ENCODE results near the gene PLPP3.

PLPP3 gene

GRCh38 chr1:56495538-56495937, 83.8 kb downstream of the PLPP3 start:
- no peak for DNase-seq

- no peak for DNase-seq
Observed at GRCh38 chr1:56494306-56494705, 85.1 kb downstream of the PLPP3 start.

- DNase-seq, result no peak
Observed at GRCh38 chr1:56493826-56494225, 85.5 kb downstream of the PLPP3 start.

DNA sequence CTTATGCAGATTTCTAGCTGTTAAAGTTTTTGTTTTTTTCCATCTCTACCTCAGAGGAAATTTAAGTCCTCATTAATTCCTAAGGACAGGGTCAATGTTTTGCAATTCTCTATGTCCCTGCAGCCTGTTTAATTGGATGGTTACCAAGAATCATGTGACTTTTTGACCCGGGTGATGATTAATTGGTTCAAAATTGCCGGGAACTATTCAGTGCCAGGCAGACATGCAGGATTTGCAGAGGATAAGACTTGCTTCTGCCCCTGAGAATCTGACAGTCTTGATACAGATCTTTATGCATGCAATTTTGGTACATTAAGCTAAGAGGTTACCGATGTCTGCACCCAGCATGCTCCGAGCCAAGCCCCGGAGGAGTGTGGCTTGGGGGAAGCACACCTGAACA, 87.9 kb downstream of the PLPP3 start:
- DNase-seq, result no peak

- no peak for DNase-seq
Observed at GRCh38 chr1:56490619-56491018, 88.7 kb downstream of the PLPP3 start.

DNA sequence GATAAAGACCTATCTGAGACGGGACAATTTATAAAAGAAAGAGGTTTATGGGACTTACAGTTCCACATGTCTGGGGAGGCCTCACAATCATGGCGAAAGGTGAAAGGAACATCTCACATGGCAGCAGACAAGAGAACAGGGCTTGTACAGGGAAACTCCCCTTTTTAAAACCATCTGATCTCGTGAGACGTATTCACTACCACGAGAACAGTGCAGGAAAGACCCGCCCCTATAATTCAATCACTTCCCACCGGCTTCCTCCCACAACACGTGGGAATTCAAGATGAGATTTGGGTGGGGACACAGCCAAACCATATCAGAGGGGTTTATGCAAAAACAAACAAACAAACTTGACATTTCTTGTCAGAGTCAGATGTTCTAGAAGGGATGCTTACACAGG, 89.7 kb downstream of the PLPP3 start:
- no peak for DNase-seq

DNA sequence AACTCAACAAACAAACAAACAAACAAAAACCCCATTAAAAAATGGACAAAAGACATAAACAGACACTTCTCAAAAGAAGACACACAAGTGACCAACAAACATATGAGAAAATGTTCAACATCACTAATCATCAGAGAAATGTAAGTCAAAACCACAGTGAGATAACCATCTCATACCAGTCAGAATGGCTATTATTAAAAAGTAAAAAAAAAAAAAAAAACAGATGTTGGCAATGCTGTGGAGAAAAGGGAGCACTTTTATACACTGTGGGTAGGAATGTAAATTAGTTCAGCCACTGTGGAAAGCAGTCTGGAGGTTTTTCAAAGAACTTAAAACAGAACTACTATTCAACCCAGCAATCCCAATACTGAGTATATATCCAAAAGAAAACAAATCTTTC, 94.7 kb downstream of the PLPP3 start:
- DNase-seq, result no peak

DNA sequence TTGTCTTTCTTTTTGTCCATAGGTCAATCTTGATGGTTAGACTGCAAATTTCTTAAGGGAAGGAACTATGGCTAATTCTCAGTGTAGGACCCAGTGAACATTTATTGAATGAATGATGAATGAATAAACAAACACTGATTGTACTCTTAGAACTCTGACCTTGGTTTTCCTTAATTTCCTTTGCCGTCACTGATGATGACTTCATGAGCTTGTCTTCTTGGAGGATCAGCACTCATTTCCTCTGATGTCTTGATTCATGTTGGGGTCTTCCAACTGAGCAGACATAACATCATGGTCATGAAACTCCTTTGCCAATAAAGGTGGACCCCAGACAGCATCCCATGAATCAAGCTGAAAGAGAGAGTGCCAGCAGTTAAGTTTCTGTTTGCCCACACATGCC, 96.3 kb downstream of the PLPP3 start:
- DNase-seq, result no peak

GRCh38 chr1:56482486-56482885, 96.9 kb downstream of the PLPP3 start:
- DNase-seq, result no peak

DNA sequence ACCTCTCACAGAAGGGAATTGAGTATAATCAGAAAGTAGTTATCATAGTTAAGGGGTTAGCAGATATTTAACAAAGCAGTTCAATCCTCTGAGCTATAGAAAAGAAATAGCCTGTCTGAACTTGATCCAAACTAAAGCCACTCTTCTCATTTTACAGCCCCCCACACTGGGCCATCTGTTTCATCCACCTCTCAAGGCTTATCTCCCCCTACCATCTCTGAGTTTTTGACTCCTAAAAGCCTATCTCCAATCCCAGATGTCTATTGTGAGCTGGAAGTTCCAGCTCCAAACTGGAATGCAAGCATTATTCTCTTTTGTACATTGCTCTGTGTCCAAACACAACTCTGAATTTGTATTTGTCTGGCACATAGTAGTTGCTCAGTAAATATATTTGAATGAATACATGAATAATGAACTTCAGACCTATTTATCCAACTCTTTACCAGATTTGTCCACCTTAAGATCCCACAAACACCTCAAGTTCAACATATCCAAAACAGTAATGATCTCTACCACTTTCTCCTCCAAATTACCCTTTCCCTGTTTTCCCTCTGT, 98.1 kb downstream of the PLPP3 start:
- no peak for DNase-seq

DNA sequence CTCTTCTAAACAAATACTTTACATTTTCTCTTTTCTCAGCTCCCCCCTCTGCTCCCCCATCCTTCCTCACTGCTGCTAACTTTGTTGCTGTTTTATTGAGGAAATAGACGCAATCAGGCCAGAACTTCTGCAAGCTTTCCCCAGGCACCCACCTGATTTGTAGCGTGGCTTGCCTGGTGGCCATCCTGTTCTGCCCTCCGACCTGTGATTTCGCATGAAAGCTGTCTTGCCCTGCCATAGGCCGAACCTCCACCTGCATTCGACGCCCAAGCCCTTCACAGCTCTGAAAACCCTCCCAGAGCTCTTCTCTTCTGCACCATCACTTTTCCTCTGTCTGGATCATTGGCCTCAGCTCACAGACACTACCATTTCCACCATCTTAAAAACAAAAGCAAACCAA, 100.6 kb downstream of the PLPP3 start:
- DNase-seq, result no peak

- DNase-seq, result peak in 12 of 14 donors; percentile 2 to 84 (median 46)
Observed at GRCh38 chr1:56477164-56478111, 101.9 kb downstream of the PLPP3 start.

DNA sequence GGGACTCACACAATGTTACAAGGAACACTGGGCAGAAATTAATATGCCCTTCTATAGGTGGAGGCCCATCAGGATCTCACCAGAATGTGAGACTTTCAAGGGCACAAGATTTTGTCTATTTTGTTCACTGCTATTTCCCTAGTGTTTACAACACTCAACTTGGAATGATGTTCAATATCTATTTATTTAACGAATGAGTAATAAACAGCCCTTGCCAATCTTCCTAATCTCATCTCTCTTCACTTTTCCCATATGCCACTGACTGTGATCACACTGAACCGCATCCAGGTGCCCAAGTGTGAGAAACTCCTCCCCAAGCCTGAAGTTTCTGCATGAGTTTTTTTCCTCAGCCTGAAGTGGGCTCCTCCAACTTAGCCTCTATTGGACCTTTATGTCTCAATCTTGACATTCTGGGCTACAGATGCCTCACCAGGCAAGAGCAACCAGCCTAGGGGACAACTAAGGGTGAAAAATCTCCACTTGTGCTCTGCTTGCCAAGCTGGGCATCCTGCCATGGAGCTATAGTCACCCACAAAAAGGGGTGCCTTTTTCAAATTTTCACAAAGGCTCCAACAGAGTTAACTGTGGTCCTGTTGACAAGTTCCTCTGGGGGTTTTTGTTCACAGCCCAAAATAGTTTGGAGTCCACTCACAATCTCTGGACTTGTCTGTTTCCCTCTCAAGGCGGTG, 105.6 kb downstream of the PLPP3 start:
- peak in 9 of 14 donors; percentile 13 to 57 (median 29) for DNase-seq

DNA sequence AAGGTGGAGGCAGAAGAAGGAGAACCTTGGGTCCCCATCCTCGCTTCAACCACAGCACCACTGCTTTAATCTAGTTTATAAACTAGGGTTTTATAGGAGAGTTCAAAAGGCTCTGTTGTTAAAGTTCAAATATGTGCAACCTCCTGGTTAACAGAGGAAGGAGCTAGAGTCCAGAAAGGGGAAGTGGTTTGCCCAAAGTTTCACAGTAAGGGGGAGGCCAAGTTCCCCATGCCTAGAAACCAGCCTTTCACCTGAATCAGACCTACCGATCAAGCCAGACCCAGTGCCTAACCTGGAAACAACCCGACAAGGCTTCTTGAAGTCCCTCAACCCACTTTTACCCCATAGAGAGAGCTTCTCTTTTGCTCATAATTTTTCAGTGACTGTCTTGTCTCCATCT, 106.5 kb downstream of the PLPP3 start:
- DNase-seq, result no peak

DNA sequence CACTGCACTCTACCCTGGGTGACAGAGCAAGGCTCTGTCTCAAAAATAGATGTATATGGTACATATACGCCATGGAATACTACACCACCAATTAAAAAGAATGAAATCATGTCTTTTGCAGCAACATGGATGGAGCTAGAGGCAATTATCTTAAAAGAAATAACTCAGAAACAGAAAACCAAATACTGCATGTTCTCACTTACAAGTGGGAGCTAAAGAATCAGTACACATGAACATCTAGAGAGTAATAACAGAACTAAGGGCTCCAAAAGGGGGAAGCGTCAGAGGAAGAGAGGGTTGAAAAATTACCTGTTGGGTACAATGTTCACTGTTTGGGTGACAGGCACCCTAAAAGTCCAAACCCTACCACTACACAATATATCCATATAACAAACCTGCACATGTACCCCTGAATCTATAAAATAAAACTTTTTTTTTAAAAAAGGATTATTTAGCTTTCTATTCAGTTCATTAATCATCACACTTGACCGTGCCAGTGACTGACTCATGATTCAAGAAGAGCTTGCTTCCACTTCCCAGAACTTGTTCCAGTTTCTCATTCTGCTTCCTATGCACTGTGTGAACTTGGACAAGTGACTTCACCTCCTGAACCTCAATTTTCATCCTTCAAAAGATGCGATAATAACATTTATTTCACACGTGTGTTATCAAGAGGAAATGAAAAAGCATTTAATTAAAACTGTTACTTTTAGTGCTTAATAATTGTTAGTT, 109.6 kb downstream of the PLPP3 start:
- no peak for DNase-seq

- no peak for DNase-seq
Observed at GRCh38 chr1:56468518-56468917, 110.8 kb downstream of the PLPP3 start.

- no peak for DNase-seq
Observed at GRCh38 chr1:56466538-56466937, 112.8 kb downstream of the PLPP3 start.

- DNase-seq, result no peak
Observed at GRCh38 chr1:56464294-56464693, 115.1 kb downstream of the PLPP3 start.

- no peak for DNase-seq
Observed at GRCh38 chr1:56463376-56463775, 116.0 kb downstream of the PLPP3 start.

DNA sequence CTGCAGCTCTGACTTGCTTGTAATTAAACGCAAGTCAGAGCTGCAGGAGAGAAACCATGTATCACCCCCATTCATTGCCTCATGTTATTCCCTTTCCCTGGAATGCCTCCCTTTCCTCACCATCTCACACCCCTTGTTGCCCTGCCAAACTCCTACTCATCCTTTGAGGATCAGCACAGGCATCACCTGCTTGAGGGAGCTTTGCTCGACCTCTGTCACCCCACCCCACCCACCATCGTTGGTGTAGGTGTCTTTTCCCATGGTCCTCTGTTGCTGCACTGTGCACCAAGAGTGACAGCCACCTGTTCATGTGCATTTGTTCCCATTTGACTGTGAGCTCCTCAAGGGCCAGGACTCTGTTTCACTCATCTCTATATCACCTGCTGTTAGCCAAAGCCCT, 117.2 kb downstream of the PLPP3 start:
- no peak for DNase-seq

DNA sequence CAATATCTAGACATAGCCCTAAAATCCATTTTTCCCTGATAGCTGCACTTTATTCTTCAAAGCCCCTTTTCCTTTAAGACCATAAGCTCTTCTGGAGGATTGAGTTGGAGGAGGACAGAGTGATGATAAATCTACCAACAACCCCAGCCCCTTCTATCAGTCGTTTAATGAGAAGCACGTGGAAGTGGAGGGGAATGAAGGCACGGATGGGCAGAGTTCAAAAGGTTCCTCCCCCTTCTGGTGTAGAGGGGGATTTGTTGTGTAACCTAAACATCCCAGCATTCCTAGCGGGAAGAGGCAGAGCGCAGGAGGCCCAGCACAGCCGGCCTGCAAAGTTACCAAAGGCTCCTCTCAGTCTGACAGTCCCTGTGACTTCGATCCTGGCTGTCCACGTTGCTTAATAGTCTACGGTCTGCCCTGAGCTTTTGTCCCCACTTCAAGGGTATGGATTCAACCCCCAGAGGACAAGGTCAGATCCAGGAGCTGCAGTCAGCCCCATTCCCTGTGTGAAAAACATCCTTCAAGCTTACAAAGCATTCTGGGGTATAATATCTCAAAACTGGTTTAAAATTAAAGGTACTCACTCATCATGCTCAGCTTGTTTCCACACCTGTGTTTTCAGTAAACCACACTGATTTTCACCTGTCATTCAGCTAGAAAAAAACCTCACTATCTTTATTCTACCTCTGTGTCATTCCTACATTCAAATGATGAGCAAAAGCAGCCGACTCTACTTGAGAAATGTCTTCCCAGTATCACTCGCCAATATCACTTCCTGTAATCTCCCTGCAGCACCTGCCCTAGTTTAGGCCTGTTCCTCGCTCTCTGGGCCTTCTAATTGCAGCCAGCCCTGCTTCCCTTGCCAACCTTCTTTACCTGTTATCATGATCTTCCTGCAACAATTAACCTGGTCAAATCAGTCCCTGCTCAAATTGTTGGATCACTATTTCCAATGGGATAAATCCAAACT, 117.9 kb downstream of the PLPP3 start:
- DNase-seq, result no peak

- no peak for DNase-seq
Observed at GRCh38 chr1:56459260-56459659, 120.1 kb downstream of the PLPP3 start.

Data from C1 segment of cervical spinal cord (tissue), 14 donors.